SIG-M5 (cell line): ENCODE results near the gene FADS1.
A peak's percentile ranks its signal among the peaks of the same experiment; 100 is the strongest.

Source experiments
- DNase-seq: peaks from one replicate; lab custom pipeline; 2025; lab: John Stamatoyannopoulos, UW

Gene FADS1

GRCh38 chr11:61846362-61847020 lies 29.7 kb upstream of the FADS1 start:
- DNase-seq = no peak

DNA sequence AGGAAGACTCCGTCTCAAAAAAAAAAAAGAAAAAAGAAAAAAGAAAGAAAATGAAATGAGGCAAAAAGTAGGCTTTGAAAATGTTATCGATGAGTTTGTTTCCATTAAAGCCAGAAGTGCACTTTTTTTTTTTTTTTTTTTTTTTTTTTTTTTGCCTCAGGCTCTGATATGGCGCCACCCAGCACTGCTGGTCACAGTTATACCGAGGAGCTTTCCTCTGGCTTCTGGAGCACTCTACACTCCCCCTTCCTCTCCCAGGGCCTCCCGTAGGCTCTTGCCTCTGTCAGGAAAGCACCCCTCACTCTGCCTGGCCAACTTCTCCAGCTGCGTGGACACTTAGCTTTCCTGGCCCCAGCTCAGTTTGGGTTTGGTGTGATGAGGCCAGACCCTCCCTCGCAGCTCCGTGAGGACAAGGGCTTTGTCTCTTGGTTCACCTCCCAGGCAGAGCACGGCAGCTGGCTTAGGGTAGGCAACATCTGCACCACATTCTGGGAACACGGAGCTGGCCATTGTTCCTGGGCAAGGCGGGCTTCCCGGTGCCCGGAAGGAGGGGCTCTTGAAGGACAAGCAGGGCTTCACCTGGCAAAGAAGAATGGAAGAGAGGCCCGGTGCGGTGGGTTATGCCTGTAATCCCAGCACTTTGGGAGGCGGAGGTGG lies 28.2 kb upstream of the FADS1 start:
- no peak for DNase-seq

- DNase-seq = no peak
Observed at GRCh38 chr11:61842528-61842820, 25.7 kb upstream of the FADS1 start.

DNA sequence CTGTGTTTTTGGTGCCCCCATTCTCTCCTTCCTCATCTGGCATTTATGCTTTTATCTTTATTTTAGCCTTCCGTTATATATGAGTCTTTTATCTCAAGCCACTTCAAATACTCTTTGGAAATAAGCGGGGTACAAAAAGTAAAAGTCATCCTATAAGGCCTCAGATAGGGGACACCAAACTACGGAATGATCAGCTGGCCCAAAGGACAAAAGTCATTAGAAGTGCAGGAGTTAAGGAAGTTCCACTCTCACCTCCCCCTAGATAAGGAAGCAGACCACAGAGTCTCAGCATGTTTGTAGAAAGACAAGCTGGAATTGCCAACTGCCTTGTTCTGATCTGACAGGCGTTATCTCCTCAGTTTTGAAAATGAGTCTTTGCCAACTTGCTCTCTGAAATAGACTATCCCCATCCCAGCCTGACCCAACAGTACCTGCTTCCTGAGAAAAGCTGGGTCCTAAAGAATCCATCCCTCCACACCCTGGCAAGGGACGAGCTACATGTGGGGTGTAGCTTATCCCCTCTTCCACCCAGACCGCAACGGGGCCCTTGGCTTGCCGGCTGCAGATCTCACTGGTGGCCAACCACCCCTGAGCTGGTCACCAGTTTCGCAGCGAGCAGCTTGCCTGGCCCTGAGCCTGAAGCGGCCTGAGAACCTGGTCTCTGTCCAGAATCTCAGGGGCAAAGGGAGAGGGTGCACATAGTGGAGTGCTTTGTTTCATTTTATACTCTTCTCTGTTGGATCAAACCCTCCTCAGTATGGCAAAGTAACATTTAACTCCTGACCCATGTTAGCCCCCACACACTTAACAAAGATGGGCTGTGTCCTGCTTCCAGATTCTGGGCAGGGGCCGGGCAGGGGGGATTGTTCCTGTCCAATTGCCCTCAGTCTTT lies 25.1 kb upstream of the FADS1 start:
- no peak for DNase-seq

DNA sequence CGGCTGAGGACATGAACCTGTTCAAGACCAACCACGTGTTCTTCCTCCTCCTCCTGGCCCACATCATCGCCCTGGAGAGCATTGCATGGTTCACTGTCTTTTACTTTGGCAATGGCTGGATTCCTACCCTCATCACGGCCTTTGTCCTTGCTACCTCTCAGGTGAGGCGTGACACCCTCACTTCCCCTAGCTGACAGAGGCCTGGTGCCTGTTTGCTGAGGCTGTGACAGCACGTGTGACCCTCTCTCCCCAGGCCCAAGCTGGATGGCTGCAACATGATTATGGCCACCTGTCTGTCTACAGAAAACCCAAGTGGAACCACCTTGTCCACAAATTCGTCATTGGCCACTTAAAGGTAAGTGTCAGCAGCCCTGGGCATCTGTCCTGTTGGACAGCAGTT lies 23.6 kb upstream of the FADS1 start:
- no peak for DNase-seq

- no peak for DNase-seq
Observed at GRCh38 chr11:61839742-61840141, 22.9 kb upstream of the FADS1 start.

DNA sequence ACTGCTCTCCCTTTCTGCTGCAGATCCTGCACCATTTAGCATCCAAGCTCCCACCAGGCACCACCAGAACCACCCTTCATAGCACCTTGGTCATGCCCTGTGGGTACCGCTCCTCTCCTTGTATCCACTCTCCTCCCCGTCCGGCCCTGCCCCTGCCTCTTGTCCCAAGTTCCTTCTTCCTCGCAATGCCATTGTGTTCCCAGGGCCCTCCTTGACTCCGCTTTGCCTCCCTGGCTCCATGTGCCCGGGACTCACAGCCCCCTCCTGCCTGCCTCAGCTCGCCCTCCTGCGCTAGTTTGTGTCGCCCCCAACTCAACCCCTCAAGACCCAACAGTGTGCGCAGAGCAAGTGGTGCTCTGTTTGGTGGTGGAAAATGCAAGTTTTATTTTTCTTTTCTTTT lies 22.1 kb upstream of the FADS1 start:
- DNase-seq = no peak

GRCh38 chr11:61838501-61838900 lies 21.7 kb upstream of the FADS1 start:
- no peak for DNase-seq

GRCh38 chr11:61837411-61838005 lies 20.7 kb upstream of the FADS1 start:
- no peak for DNase-seq

DNA sequence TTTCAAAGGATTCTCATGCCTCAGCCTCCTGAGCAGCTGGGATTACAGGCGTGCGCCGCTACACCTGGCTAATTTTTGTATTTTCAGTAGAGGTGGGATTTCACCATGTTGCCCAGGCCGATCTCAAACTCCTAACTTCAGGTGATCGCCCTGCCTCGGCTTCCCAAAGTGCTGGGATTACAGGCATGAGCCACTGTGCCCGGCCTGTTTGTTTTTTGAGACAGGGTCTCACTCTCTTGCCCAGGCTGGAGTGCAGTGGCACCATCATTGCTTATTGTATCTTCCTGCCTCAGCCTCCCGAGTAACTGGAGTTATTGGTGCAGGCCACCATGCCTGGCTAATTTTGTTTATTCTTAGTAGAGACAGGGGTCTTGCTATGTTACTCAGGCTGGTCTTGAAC lies 19.4 kb upstream of the FADS1 start:
- DNase-seq = no peak

GRCh38 chr11:61834278-61835048 lies 17.7 kb upstream of the FADS1 start:
- no peak for DNase-seq

GRCh38 chr11:61833926-61834277 lies 17.1 kb upstream of the FADS1 start:
- DNase-seq = no peak

- no peak for DNase-seq
Observed at GRCh38 chr11:61833471-61833870, 16.7 kb upstream of the FADS1 start.

GRCh38 chr11:61832754-61833153 lies 16.0 kb upstream of the FADS1 start:
- no peak for DNase-seq

GRCh38 chr11:61832207-61832606 lies 15.4 kb upstream of the FADS1 start:
- no peak for DNase-seq

- no peak for DNase-seq
Observed at GRCh38 chr11:61830237-61831105, 13.7 kb upstream of the FADS1 start.

DNA sequence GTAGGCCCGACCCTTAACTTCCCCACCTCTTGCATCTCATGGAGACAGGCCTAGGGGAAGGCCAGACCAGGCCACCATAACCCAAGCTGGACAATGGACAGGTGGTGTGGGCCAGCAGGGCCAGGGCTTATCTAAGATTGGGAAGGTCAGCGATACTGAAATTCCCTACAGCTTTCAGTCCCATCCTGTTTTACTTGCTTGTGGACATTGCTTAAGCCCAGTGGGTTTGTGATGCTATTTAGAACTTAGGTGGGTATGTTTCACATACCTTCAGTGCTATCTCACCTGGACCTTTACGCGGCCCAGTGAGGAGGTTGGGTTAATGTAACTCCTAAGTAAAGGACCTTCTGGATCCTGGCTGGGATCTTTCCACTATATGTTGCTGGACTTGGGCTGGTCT lies 13.0 kb upstream of the FADS1 start:
- DNase-seq = no peak

DNA sequence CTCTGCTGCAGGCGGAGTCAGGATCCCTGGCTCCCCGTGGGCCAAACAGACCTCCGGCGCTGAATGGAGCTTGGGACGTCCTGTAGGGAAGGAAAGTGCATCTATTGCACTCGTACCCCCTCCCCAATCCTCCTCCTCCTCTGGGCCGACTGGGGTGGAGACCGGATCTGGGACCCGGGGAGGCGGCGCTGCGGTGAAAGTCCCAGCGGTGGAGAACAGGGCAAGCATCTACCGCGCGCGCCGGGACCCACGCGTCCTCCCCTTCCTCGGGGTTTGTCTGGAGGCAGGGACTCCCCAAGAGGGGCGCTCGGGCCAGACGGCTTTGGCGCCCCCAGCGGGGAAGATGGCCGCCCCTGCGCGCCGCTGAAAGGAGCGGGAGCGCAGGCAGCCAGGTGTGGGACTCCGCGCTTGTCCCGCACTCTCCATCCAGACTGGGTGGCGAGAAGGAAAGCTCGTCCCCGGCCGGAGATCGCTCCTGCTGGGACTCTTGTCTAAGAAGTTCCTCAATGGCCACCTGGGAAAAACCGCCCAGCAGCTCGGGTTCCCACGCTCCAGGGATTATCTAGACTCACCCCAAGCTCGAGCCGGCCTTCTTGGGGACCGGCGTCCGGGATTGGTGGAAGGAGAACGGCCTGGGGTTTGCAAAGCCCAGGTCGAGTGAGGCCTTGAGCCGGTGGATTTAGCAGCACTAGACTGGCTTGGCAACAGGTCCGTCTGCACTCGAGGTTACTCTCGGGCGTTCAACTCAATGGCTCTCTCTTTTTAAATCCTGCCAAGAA lies 12.0 kb upstream of the FADS1 start:
- DNase-seq = no peak

DNA sequence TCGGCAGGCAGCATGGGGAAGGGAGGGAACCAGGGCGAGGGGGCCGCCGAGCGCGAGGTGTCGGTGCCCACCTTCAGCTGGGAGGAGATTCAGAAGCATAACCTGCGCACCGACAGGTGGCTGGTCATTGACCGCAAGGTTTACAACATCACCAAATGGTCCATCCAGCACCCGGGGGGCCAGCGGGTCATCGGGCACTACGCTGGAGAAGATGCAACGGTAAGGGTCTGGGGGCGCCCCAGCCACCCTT lies 11.5 kb upstream of the FADS1 start:
- no peak for DNase-seq

- DNase-seq = peak; percentile 31
Observed at GRCh38 chr11:61827571-61828378, 11.0 kb upstream of the FADS1 start, which contains the start of gene FADS2. TSS of gene FADS2 (plus strand) at chr11:61828300. CDS start at chr11:61828391, 91 bp downstream.
